GM21390 (cell line): ENCODE data around the gene ATE1.
"Not testable (repeated sequence)": the region's sequence is repeated elsewhere in the genome, so short reads cannot be mapped to it uniquely, and the experiment has no call there.

ENCODE experiments used
- ATAC-seq: cut with Tn5 transposase; IDR thresholded peaks from one replicate; pipeline ENCODE4 v1.9.1; 2021; ENCODE audit not compliant: unreplicated experiment

ATE1 gene

GRCh38 chr10:121699703-121700102 is 228.1 kb downstream of the ATE1 start:
- ATAC-seq = not testable (repeated sequence)

- ATAC-seq = no peak
Measured at GRCh38 chr10:121698902-121699301, 228.9 kb downstream of the ATE1 start.

DNA sequence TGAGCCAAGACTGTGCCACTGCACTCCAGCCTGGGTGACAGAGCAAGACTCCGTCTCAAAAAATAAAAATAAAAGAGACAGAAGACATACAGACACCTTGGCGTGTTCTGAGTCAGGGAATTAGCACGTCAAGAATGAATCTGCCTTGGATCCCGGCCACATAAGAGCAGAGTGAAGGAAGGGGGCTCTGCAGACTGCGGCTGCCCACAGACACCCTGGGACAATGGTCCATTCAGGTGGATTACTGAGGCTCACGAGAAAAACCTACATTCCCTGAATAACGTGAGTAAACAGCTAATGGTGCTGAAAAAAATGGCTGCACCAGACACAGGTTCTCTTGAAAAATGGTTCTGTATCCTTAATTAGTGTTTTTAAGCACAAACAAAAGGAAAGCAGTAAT is 229.5 kb downstream of the ATE1 start:
- no peak for ATAC-seq

GRCh38 chr10:121696854-121697253 is 231.0 kb downstream of the ATE1 start:
- no peak for ATAC-seq

DNA sequence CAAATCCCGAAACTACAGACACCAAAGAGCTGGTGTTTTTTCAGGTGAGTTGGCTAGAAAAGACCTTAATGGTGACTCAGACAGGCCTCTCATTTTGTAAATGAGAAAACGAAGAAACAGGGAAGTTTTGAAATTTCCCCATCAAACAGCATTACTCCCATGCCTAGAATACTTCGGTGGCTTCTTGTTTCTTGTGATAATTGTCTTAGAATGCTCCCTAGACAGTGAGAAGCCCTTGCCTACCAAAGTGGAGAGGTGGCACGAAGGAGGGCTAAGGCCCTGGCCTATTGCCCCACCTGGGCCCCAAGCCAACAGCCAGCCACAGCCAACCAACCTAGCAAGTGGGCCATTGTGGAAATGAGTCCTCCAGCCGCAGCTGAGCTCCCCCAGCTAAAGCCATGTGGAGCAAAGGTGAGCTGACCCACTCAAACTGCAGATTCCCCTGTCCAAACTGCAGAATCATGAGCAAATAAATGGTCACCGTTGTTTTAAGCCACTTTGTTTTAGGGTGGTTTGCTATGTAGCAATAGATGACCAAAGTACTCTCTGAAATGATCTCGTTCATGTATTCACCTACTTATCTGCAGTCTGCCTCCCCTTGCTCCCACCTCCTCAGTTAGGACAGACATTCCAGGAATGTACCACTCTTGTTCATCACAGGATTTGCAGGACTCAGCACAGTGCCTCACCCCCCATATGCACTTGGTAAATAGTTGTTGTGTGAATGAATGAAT is 231.9 kb downstream of the ATE1 start:
- ATAC-seq = no peak

DNA sequence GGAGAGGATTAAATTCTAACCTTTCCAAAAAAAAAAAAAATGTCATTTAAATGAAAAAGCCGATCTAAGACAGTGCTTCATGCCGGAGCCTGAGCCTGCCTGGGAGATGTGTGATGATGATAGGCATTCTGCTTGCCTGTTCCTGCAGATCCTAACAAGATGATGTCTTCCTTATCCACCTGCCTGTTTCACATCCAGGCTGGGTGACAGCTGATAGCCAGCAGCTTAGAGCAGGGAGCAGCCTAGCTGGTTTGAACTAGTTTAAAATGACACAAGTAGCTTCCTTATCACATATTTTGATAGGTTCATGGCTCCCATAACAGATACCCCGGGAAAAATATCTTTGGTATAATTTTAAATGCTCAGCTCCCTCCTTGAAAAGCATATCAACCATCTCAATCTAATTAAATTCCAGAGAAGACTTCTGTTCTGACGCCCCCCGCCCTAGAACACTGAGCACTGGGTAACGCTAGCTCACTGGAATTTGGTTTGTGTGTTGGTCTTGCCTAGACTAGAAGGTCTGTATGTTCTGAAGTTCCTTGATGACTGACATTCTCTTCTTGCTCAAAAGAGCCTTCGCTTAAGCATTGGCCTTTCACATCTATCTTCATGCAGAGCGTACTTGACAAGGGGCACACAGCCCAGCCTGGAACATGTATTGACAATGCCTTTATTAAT is 232.7 kb downstream of the ATE1 start:
- ATAC-seq = no peak

DNA sequence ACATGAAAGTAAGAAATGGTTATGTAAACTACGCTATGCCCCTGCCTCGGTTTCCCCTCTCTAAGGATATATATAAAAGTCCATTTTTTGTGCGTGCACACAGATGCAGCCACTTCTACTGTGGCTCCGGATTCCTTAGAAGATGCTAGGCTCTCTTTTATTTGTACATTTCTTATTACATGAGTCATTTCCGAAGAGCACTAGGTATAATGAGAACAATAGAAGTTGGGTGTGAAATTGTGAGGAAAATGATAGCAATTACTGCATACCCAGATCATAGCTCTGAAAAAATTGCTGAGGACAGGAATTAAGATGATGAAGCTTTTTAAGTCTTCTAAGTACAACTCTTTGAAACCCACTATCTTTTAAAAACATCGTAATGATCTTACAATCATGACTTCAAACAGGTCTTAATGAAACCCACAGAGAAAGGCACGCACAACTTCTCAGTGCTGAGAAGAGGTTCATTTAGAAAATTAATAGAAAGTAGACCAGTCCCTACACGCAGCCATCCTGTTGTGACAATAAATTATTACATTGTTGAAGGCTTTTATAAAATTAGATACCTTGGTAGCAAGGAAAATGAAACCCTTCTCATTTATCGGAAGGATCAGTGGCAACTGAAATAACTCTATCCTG is 233.4 kb downstream of the ATE1 start:
- ATAC-seq = no peak

- no peak for ATAC-seq
Measured at GRCh38 chr10:121692626-121693025, 235.2 kb downstream of the ATE1 start.

DNA sequence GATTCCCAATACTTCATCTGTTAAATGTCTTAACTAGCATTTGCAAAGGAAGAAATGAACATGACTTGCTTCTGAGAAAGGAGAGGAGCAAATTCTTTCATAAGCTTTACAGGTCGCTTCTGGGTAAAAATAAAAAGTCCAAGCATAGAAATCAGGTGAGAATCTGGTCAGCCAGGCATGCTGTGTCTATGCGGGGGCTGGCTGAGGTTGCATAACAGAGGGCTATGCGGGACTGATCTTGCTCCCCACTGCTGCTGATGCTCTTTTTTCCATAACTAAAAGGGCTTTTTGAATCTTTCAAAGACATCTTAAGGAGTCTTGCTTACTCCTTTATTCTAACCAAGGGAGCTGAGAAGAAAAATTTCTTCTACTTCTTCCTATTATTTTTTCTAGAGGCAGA is 236.9 kb downstream of the ATE1 start:
- no peak for ATAC-seq
